H9 (cell line): ENCODE results near the gene SLC39A8. TPM values are rescaled to one million over a fixed set of nuclear protein-coding genes. Genes with fewer than 3 reads are reported as not detected.
A peak's percentile ranks its signal among the peaks of the same experiment; 100 is the strongest.

Source experiments
- DNase-seq: peaks from one replicate; pipeline ENCODE4 v3.0.0-alpha.2; 2017
- H2AFZ ChIP-seq: one replicate; pipeline ENCODE4 v1.6.1; 2013; ENCODE audit warnings: mild to moderate bottlenecking, low read length, control low read depth, moderate library complexity
- H2AK5ac ChIP-seq: 2 replicates; pipeline ENCODE4 v1.6.1; 2013; ENCODE audit warnings: low read length, control low read depth, mixed read lengths; ENCODE audit not compliant: insufficient read length
- H2BK120ac ChIP-seq: one replicate; pipeline ENCODE4 v1.6.1; 2013; ENCODE audit warnings: low read depth, mild to moderate bottlenecking, low read length, control low read depth, inconsistent platforms; ENCODE audit not compliant: poor library complexity, severe bottlenecking
- H2BK12ac ChIP-seq: 2 replicates; pipeline ENCODE4 v1.6.1; 2013; ENCODE audit warnings: low read length, control low read depth, mixed read lengths, low read depth; ENCODE audit not compliant: insufficient read length
- H2BK15ac ChIP-seq: 2 replicates; pipeline ENCODE4 v1.6.1; 2013; ENCODE audit warnings: low read depth, low read length, control low read depth
- H2BK20ac ChIP-seq: one replicate; pipeline ENCODE4 v1.6.1; 2013; ENCODE audit warnings: low read depth, mild to moderate bottlenecking, low read length, control low read depth, inconsistent platforms; ENCODE audit not compliant: poor library complexity, severe bottlenecking
- H2BK5ac ChIP-seq: 2 replicates; pipeline ENCODE4 v1.6.1; 2013; ENCODE audit warnings: low read length, control low read depth, mixed read lengths; ENCODE audit not compliant: insufficient read length
- H3K14ac ChIP-seq: 2 replicates; pipeline ENCODE4 v1.6.1; 2013; ENCODE audit warnings: low read length, control low read depth; ENCODE audit not compliant: insufficient read depth
- H3K18ac ChIP-seq: 2 replicates; pipeline ENCODE4 v1.6.1; 2013; ENCODE audit warnings: low read depth, mild to moderate bottlenecking, mixed read lengths, low read length, control low read depth; ENCODE audit not compliant: insufficient read length
- H3K23ac ChIP-seq: 2 replicates; pipeline ENCODE4 v1.6.1; 2013; ENCODE audit warnings: low read length, control low read depth, mixed read lengths, low read depth; ENCODE audit not compliant: insufficient read length
- H3K23me2 ChIP-seq: 2 replicates; pipeline ENCODE4 v1.6.1; 2013; ENCODE audit warnings: low read depth, mild to moderate bottlenecking, mixed read lengths, low read length, control low read depth; ENCODE audit not compliant: insufficient read length, poor library complexity, severe bottlenecking
- H3K27ac ChIP-seq: 2 replicates; pipeline ENCODE4 v1.5.1; 2013; ENCODE audit warnings: low read length, control low read depth, mixed read lengths, low read depth; ENCODE audit not compliant: insufficient read length
- H3K27me3 ChIP-seq: 2 replicates; pipeline ENCODE4 v1.6.1; 2013; ENCODE audit warnings: low read length, control low read depth, inconsistent platforms; ENCODE audit not compliant: insufficient read depth
- H3K4ac ChIP-seq: 2 replicates; pipeline ENCODE4 v1.6.1; 2013; ENCODE audit warnings: low read depth, mild to moderate bottlenecking, control low read depth, inconsistent platforms, low read length, moderate library complexity
- H3K4me1 ChIP-seq: 2 replicates; pipeline ENCODE4 v1.6.1; 2013; ENCODE audit warnings: low read length, control low read depth, inconsistent platforms; ENCODE audit not compliant: insufficient read depth
- H3K4me2 ChIP-seq: 2 replicates; pipeline ENCODE4 v1.6.1; 2013; ENCODE audit warnings: low read length, control low read depth, mixed read lengths; ENCODE audit not compliant: insufficient read length, insufficient read depth
- H3K56ac ChIP-seq: 2 replicates; pipeline ENCODE4 v1.6.1; 2013; ENCODE audit warnings: low read depth, mild to moderate bottlenecking, mixed read lengths, low read length, control low read depth; ENCODE audit not compliant: insufficient read length
- H3K79me1 ChIP-seq: 2 replicates; pipeline ENCODE4 v1.6.1; 2013; ENCODE audit warnings: low read depth, mild to moderate bottlenecking, moderate library complexity, low read length, control low read depth, inconsistent platforms; ENCODE audit not compliant: insufficient read depth, poor library complexity, severe bottlenecking
- H3K79me2 ChIP-seq: 2 replicates; pipeline ENCODE4 v1.6.1; 2013; ENCODE audit warnings: low read length, control low read depth, inconsistent platforms; ENCODE audit not compliant: insufficient read depth
- H3K9ac ChIP-seq: 2 replicates; pipeline ENCODE4 v1.6.1; 2013; ENCODE audit warnings: low read length, control low read depth, mixed read lengths; ENCODE audit not compliant: insufficient read length; ENCODE audit errors: extremely low read depth
- H3K9me3 ChIP-seq: one replicate; pipeline ENCODE4 v1.6.1; 2013; ENCODE audit warnings: low read depth, low read length, inconsistent platforms; ENCODE audit not compliant: control insufficient read depth
- H3T11ph ChIP-seq: one replicate; pipeline ENCODE4 v1.6.1; 2013; ENCODE audit warnings: mild to moderate bottlenecking, low read length, control low read depth, inconsistent platforms
- H4K20me1 ChIP-seq: one replicate; pipeline ENCODE4 v1.6.1; 2013; ENCODE audit not compliant: control insufficient read depth, insufficient read length, insufficient read depth
- H4K5ac ChIP-seq: 2 replicates; pipeline ENCODE4 v1.6.1; 2013; ENCODE audit warnings: low read depth, mild to moderate bottlenecking, mixed read lengths, low read length, control low read depth; ENCODE audit not compliant: insufficient read length
- H4K8ac ChIP-seq: replicated peaks from 2 replicates; pipeline ENCODE4 v1.6.1; 2013; ENCODE audit warnings: low read length, control low read depth, mixed read lengths, low read depth; ENCODE audit not compliant: insufficient read length
- H4K91ac ChIP-seq: 2 replicates; pipeline ENCODE4 v1.6.1; 2013; ENCODE audit warnings: low read depth, mild to moderate bottlenecking, moderate library complexity, mixed read lengths, low read length, control low read depth; ENCODE audit not compliant: insufficient read length
- H3K27ac Mint-ChIP-seq, 3 experiments: 2 replicates in 2 of 3; 3 replicates in 1 of 3; pipeline ENCODE4 v1.8.0; 2020 to 2021; ENCODE audit warnings: mixed read lengths in 3 of 3, mild to moderate bottlenecking in 1 of 3, moderate library complexity in 1 of 3
- H3K27me3 Mint-ChIP-seq: 2 replicates; pipeline ENCODE4 v1.8.0; 2021; ENCODE audit warnings: low read depth, mild to moderate bottlenecking, moderate library complexity, mixed read lengths
- H3K36me3 Mint-ChIP-seq, 3 experiments: 2 replicates in 2 of 3; 3 replicates in 1 of 3; pipeline ENCODE4 v1.8.0; 2020 to 2021; ENCODE audit warnings: low read depth in 3 of 3, mixed read lengths in 3 of 3; ENCODE audit not compliant: insufficient read depth in 1 of 3
- H3K4me1 Mint-ChIP-seq, 2 experiments: 2 replicates each; pipeline ENCODE4 v1.8.0; 2020; ENCODE audit warnings: mixed read lengths in 2 of 2
- H3K4me3 Mint-ChIP-seq, 2 experiments: 2 replicates in 1 of 2; 3 replicates in 1 of 2; pipeline ENCODE4 v1.8.0; 2020 to 2021; ENCODE audit warnings: mild to moderate bottlenecking in 2 of 2, mixed read lengths in 2 of 2, moderate library complexity in 1 of 2
- H3K9me3 Mint-ChIP-seq, 2 experiments: 2 replicates in 1 of 2; 3 replicates in 1 of 2; pipeline ENCODE4 v1.8.0; 2020; ENCODE audit warnings: mild to moderate bottlenecking in 2 of 2, mixed read lengths in 2 of 2, moderate library complexity in 1 of 2
- WGBS: extraction: QIAGEN DNeasy Blood & Tissue Kit; methylation state at CpG from one replicate; pipeline ENCODE4 v1.1.7; 2013; ENCODE audit warnings: missing lambda C conversion rate, low lambda C conversion rate, mixed read lengths; ENCODE audit not compliant: insufficient read length; ENCODE audit errors: extremely low coverage; 5-methylcytosine and 5-hydroxymethylcytosine counted together
- total RNA-seq: library from RNA; stranded (reverse); gene quantifications from 2 replicates; pipeline ENCODE4 v1.2.1, GENCODE V29; 2021
- TF ChIP-seq, protein P1 (sequence below): fragments of 200-600 bp; sonication (generic); conservative IDR thresholded peaks from 3 replicates; pipeline ENCODE4 v1.8.0; 2021; ENCODE audit warnings: antibody characterized with exemption, mild to moderate bottlenecking

Gene SLC39A8
- total RNA-seq, 1 experiment from 2014 or later = 11.0 TPM

GRCh38 chr4:102322736-102323135, 22.5 kb downstream of the SLC39A8 start:
- Histone ChIP-seq H2BK5ac (no peak overlapping the region), H3T11ph (no peak overlapping the region), H3K79me1 (no peaks in the 10 kb centered on the region), H2BK20ac (no peak overlapping the region), H4K8ac (no peak overlapping the region), H2BK15ac (no peak overlapping the region), H3K56ac (no peak overlapping the region), H4K5ac (no peak overlapping the region), H3K9ac (no peak overlapping the region), H3K27ac (no peak overlapping the region), H3K9me3 (no peaks in the 10 kb centered on the region), H3K23me2 (no peaks in the 10 kb centered on the region), H3K4ac (no peak overlapping the region), H2AK5ac (no peak overlapping the region), H4K20me1 (no peaks in the 10 kb centered on the region), H3K4me2 (no peak overlapping the region), H2AFZ (no peak overlapping the region), H3K79me2 (no peaks in the 10 kb centered on the region), H4K91ac (no peak overlapping the region), H2BK12ac (no peak overlapping the region), H3K27me3 (no peaks in the 10 kb centered on the region), H3K4me1 (peaks cover 19% of the 10 kb centered on the region), H2BK120ac (no peak overlapping the region), H3K18ac (no peak overlapping the region), H3K14ac (no peak overlapping the region), H3K23ac (no peak overlapping the region)
- Mint-ChIP-seq H3K9me3 (no peaks in the 10 kb centered on the region), H3K27ac (no peak overlapping the region; a peak in 3 of 7 replicates), H3K36me3 (no peaks in the 10 kb centered on the region; a peak in 1 of 7 replicates), H3K27me3 (no peaks in the 10 kb centered on the region), H3K4me1 (peaks cover 44 to 49% of the 10 kb centered on the region in 2 experiments), H3K4me3 (no peak overlapping the region)
- TF ChIP-seq, protein P1, sequence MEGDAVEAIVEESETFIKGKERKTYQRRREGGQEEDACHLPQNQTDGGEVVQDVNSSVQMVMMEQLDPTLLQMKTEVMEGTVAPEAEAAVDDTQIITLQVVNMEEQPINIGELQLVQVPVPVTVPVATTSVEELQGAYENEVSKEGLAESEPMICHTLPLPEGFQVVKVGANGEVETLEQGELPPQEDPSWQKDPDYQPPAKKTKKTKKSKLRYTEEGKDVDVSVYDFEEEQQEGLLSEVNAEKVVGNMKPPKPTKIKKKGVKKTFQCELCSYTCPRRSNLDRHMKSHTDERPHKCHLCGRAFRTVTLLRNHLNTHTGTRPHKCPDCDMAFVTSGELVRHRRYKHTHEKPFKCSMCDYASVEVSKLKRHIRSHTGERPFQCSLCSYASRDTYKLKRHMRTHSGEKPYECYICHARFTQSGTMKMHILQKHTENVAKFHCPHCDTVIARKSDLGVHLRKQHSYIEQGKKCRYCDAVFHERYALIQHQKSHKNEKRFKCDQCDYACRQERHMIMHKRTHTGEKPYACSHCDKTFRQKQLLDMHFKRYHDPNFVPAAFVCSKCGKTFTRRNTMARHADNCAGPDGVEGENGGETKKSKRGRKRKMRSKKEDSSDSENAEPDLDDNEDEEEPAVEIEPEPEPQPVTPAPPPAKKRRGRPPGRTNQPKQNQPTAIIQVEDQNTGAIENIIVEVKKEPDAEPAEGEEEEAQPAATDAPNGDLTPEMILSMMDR = peak; percentile 44; the same call in 2 of the 3 replicates
- WGBS = no CpG with 5 or more reads among the region's 2 CpGs
- no peak for DNase-seq
